H9 (cell line): ENCODE data around the gene SLC24A3. TPM values are rescaled to one million over a fixed set of nuclear protein-coding genes. Genes with fewer than 3 reads are reported as not detected.

Experiments used
- DNase-seq: peaks from one replicate; pipeline ENCODE4 v3.0.0-alpha.2; 2017
- H2AFZ ChIP-seq: one replicate; pipeline ENCODE4 v1.6.1; 2013; ENCODE audit warnings: mild to moderate bottlenecking, low read length, control low read depth, moderate library complexity
- H2AK5ac ChIP-seq: 2 replicates; pipeline ENCODE4 v1.6.1; 2013; ENCODE audit warnings: low read length, control low read depth, mixed read lengths; ENCODE audit not compliant: insufficient read length
- H2BK120ac ChIP-seq: one replicate; pipeline ENCODE4 v1.6.1; 2013; ENCODE audit warnings: low read depth, mild to moderate bottlenecking, low read length, control low read depth, inconsistent platforms; ENCODE audit not compliant: poor library complexity, severe bottlenecking
- H2BK12ac ChIP-seq: 2 replicates; pipeline ENCODE4 v1.6.1; 2013; ENCODE audit warnings: low read length, control low read depth, mixed read lengths, low read depth; ENCODE audit not compliant: insufficient read length
- H2BK15ac ChIP-seq: 2 replicates; pipeline ENCODE4 v1.6.1; 2013; ENCODE audit warnings: low read depth, low read length, control low read depth
- H2BK20ac ChIP-seq: one replicate; pipeline ENCODE4 v1.6.1; 2013; ENCODE audit warnings: low read depth, mild to moderate bottlenecking, low read length, control low read depth, inconsistent platforms; ENCODE audit not compliant: poor library complexity, severe bottlenecking
- H2BK5ac ChIP-seq: 2 replicates; pipeline ENCODE4 v1.6.1; 2013; ENCODE audit warnings: low read length, control low read depth, mixed read lengths; ENCODE audit not compliant: insufficient read length
- H3K14ac ChIP-seq: 2 replicates; pipeline ENCODE4 v1.6.1; 2013; ENCODE audit warnings: low read length, control low read depth; ENCODE audit not compliant: insufficient read depth
- H3K18ac ChIP-seq: 2 replicates; pipeline ENCODE4 v1.6.1; 2013; ENCODE audit warnings: low read depth, mild to moderate bottlenecking, mixed read lengths, low read length, control low read depth; ENCODE audit not compliant: insufficient read length
- H3K23ac ChIP-seq: 2 replicates; pipeline ENCODE4 v1.6.1; 2013; ENCODE audit warnings: low read length, control low read depth, mixed read lengths, low read depth; ENCODE audit not compliant: insufficient read length
- H3K23me2 ChIP-seq: 2 replicates; pipeline ENCODE4 v1.6.1; 2013; ENCODE audit warnings: low read depth, mild to moderate bottlenecking, mixed read lengths, low read length, control low read depth; ENCODE audit not compliant: insufficient read length, poor library complexity, severe bottlenecking
- H3K27ac ChIP-seq: 2 replicates; pipeline ENCODE4 v1.5.1; 2013; ENCODE audit warnings: low read length, control low read depth, mixed read lengths, low read depth; ENCODE audit not compliant: insufficient read length
- H3K27me3 ChIP-seq: 2 replicates; pipeline ENCODE4 v1.6.1; 2013; ENCODE audit warnings: low read length, control low read depth, inconsistent platforms; ENCODE audit not compliant: insufficient read depth
- H3K4ac ChIP-seq: 2 replicates; pipeline ENCODE4 v1.6.1; 2013; ENCODE audit warnings: low read depth, mild to moderate bottlenecking, control low read depth, inconsistent platforms, low read length, moderate library complexity
- H3K4me1 ChIP-seq: 2 replicates; pipeline ENCODE4 v1.6.1; 2013; ENCODE audit warnings: low read length, control low read depth, inconsistent platforms; ENCODE audit not compliant: insufficient read depth
- H3K4me2 ChIP-seq: 2 replicates; pipeline ENCODE4 v1.6.1; 2013; ENCODE audit warnings: low read length, control low read depth, mixed read lengths; ENCODE audit not compliant: insufficient read length, insufficient read depth
- H3K56ac ChIP-seq: 2 replicates; pipeline ENCODE4 v1.6.1; 2013; ENCODE audit warnings: low read depth, mild to moderate bottlenecking, mixed read lengths, low read length, control low read depth; ENCODE audit not compliant: insufficient read length
- H3K79me1 ChIP-seq: 2 replicates; pipeline ENCODE4 v1.6.1; 2013; ENCODE audit warnings: low read depth, mild to moderate bottlenecking, moderate library complexity, low read length, control low read depth, inconsistent platforms; ENCODE audit not compliant: insufficient read depth, poor library complexity, severe bottlenecking
- H3K79me2 ChIP-seq: 2 replicates; pipeline ENCODE4 v1.6.1; 2013; ENCODE audit warnings: low read length, control low read depth, inconsistent platforms; ENCODE audit not compliant: insufficient read depth
- H3K9ac ChIP-seq: 2 replicates; pipeline ENCODE4 v1.6.1; 2013; ENCODE audit warnings: low read length, control low read depth, mixed read lengths; ENCODE audit not compliant: insufficient read length; ENCODE audit errors: extremely low read depth
- H3K9me3 ChIP-seq: one replicate; pipeline ENCODE4 v1.6.1; 2013; ENCODE audit warnings: low read depth, low read length, inconsistent platforms; ENCODE audit not compliant: control insufficient read depth
- H3T11ph ChIP-seq: one replicate; pipeline ENCODE4 v1.6.1; 2013; ENCODE audit warnings: mild to moderate bottlenecking, low read length, control low read depth, inconsistent platforms
- H4K20me1 ChIP-seq: one replicate; pipeline ENCODE4 v1.6.1; 2013; ENCODE audit not compliant: control insufficient read depth, insufficient read length, insufficient read depth
- H4K5ac ChIP-seq: 2 replicates; pipeline ENCODE4 v1.6.1; 2013; ENCODE audit warnings: low read depth, mild to moderate bottlenecking, mixed read lengths, low read length, control low read depth; ENCODE audit not compliant: insufficient read length
- H4K8ac ChIP-seq: replicated peaks from 2 replicates; pipeline ENCODE4 v1.6.1; 2013; ENCODE audit warnings: low read length, control low read depth, mixed read lengths, low read depth; ENCODE audit not compliant: insufficient read length
- H4K91ac ChIP-seq: 2 replicates; pipeline ENCODE4 v1.6.1; 2013; ENCODE audit warnings: low read depth, mild to moderate bottlenecking, moderate library complexity, mixed read lengths, low read length, control low read depth; ENCODE audit not compliant: insufficient read length
- H3K27ac Mint-ChIP-seq, 3 experiments: 2 replicates in 2 of 3; 3 replicates in 1 of 3; pipeline ENCODE4 v1.8.0; 2020 to 2021; ENCODE audit warnings: mixed read lengths in 3 of 3, mild to moderate bottlenecking in 1 of 3, moderate library complexity in 1 of 3
- H3K27me3 Mint-ChIP-seq: 2 replicates; pipeline ENCODE4 v1.8.0; 2021; ENCODE audit warnings: low read depth, mild to moderate bottlenecking, moderate library complexity, mixed read lengths
- H3K36me3 Mint-ChIP-seq, 3 experiments: 2 replicates in 2 of 3; 3 replicates in 1 of 3; pipeline ENCODE4 v1.8.0; 2020 to 2021; ENCODE audit warnings: low read depth in 3 of 3, mixed read lengths in 3 of 3; ENCODE audit not compliant: insufficient read depth in 1 of 3
- H3K4me1 Mint-ChIP-seq, 2 experiments: 2 replicates each; pipeline ENCODE4 v1.8.0; 2020; ENCODE audit warnings: mixed read lengths in 2 of 2
- H3K4me3 Mint-ChIP-seq, 2 experiments: 2 replicates in 1 of 2; 3 replicates in 1 of 2; pipeline ENCODE4 v1.8.0; 2020 to 2021; ENCODE audit warnings: mild to moderate bottlenecking in 2 of 2, mixed read lengths in 2 of 2, moderate library complexity in 1 of 2
- H3K9me3 Mint-ChIP-seq, 2 experiments: 2 replicates in 1 of 2; 3 replicates in 1 of 2; pipeline ENCODE4 v1.8.0; 2020; ENCODE audit warnings: mild to moderate bottlenecking in 2 of 2, mixed read lengths in 2 of 2, moderate library complexity in 1 of 2
- CTCF ChIP-seq: fragments of 200-600 bp; sonication (generic); conservative IDR thresholded peaks from 3 replicates; pipeline ENCODE4 v1.8.0; 2021; ENCODE audit warnings: antibody characterized with exemption, mild to moderate bottlenecking
- WGBS: extraction: QIAGEN DNeasy Blood & Tissue Kit; methylation state at CpG from one replicate; pipeline ENCODE4 v1.1.7; 2013; ENCODE audit warnings: missing lambda C conversion rate, low lambda C conversion rate, mixed read lengths; ENCODE audit not compliant: insufficient read length; ENCODE audit errors: extremely low coverage; 5-methylcytosine and 5-hydroxymethylcytosine counted together
- total RNA-seq: library from RNA; stranded (reverse); gene quantifications from 2 replicates; pipeline ENCODE4 v1.2.1, GENCODE V29; 2021

SLC24A3 gene
- total RNA-seq, 1 experiment from 2014 or later: 0.83 TPM

- no peak overlapping the region for H3K4me2 ChIP-seq
- H2BK5ac ChIP-seq: no peak overlapping the region
- no peaks in the 10 kb centered on the region for H3K4me1 ChIP-seq
- H4K5ac ChIP-seq: no peak overlapping the region
- H3K18ac ChIP-seq: no peak overlapping the region
- no peaks in the 10 kb centered on the region for H3K79me1 ChIP-seq
- H4K8ac ChIP-seq: no peak overlapping the region
- no peaks in the 10 kb centered on the region for H3K79me2 ChIP-seq
- no peak overlapping the region for H2AFZ ChIP-seq
- no peak overlapping the region for H3K14ac ChIP-seq
- H3K4ac ChIP-seq: no peak overlapping the region
- no peak overlapping the region for H2BK12ac ChIP-seq
- H3K9ac ChIP-seq: no peak overlapping the region
- peaks cover 0 to 4% (median 0%) of the 10 kb centered on the region in 3 experiments; a peak in 2 of 7 replicates for H3K36me3 Mint-ChIP-seq
- peaks cover 3% of the 10 kb centered on the region for H3K27me3 Mint-ChIP-seq
- no peak overlapping the region for H2BK15ac ChIP-seq
- H3K9me3 ChIP-seq: no peaks in the 10 kb centered on the region
- H3K4me3 Mint-ChIP-seq: no peak overlapping the region
- H3K27ac ChIP-seq: no peak overlapping the region
- H4K20me1 ChIP-seq: no peaks in the 10 kb centered on the region
- no peak overlapping the region for H3T11ph ChIP-seq
- no peaks in the 10 kb centered on the region for H3K4me1 Mint-ChIP-seq
- no peak overlapping the region for H3K23ac ChIP-seq
- H3K56ac ChIP-seq: no peak overlapping the region
- no peaks in the 10 kb centered on the region for H3K23me2 ChIP-seq
- H2AK5ac ChIP-seq: no peak overlapping the region
- H4K91ac ChIP-seq: no peak overlapping the region
- no peak overlapping the region for H2BK120ac ChIP-seq
- WGBS: no CpG with 5 or more reads among the region's 6 CpGs
- peaks cover 0 to 4% of the 10 kb centered on the region in 2 experiments; a peak in 1 of 5 replicates for H3K9me3 Mint-ChIP-seq
- no peak overlapping the region for H3K27ac Mint-ChIP-seq
- no peak for DNase-seq
- no peak overlapping the region for H2BK20ac ChIP-seq
- H3K27me3 ChIP-seq: no peaks in the 10 kb centered on the region
- TF ChIP-seq CTCF: no peak
These were observed 19.1 kb downstream of the SLC24A3 start for GRCh38 chr20:19231359-19232035.
